Natural killer cell (primary cell): ENCODE data around the gene ESPL1. TPM values are rescaled to one million over a fixed set of nuclear protein-coding genes. Genes with fewer than 3 reads are reported as not detected.
A peak's percentile ranks its signal among the peaks of the same experiment; 100 is the strongest.

ENCODE experiments used
- ATAC-seq, 3 donors: fragments of 150-1000 bp in 2 of 3; fragments of 200-7000 bp in 1 of 3; cut with Tn5 transposase; 1 replicate in 1 of 3; 2 replicates in 2 of 3; pipeline ENCODE4 v1.10.0; 2021; ENCODE audit warnings: mild to moderate bottlenecking in 2 of 3, moderate library complexity in 2 of 3
- DNase-seq, 2 donors: peaks; one replicate each; pipeline versions ENCODE4 v3.0.0 to v3.0.0-alpha.2; 2013 to 2021; ENCODE audit warnings: mixed read lengths in 1 of 2
- H3K27ac ChIP-seq: one replicate; pipeline ENCODE4 v1.5.1; 2013; ENCODE audit warnings: mild to moderate bottlenecking, low read length
- H3K27me3 ChIP-seq: one replicate; pipeline ENCODE4 v1.6.1; 2013; ENCODE audit warnings: low read length; ENCODE audit not compliant: control insufficient read depth, insufficient read depth
- H3K36me3 ChIP-seq: one replicate; pipeline ENCODE4 v1.6.1; 2013; ENCODE audit warnings: low read length; ENCODE audit not compliant: control insufficient read depth, insufficient read depth
- H3K4me1 ChIP-seq: one replicate; pipeline ENCODE4 v1.6.1; 2013; ENCODE audit warnings: low read length; ENCODE audit not compliant: control insufficient read depth, insufficient read depth
- H3K4me3 ChIP-seq: one replicate; pipeline ENCODE4 v1.5.1; 2013; ENCODE audit warnings: low read length
- H3K9me3 ChIP-seq: one replicate; pipeline ENCODE4 v1.6.1; 2013; ENCODE audit warnings: low read length; ENCODE audit not compliant: control insufficient read depth, insufficient read depth
- H3K27ac Mint-ChIP-seq, 2 donors: one replicate each; pipeline ENCODE4 v1.8.0; 2022; ENCODE audit warnings: mild to moderate bottlenecking in 2 of 2, mixed read lengths in 2 of 2, moderate library complexity in 1 of 2
- H3K27me3 Mint-ChIP-seq, 2 donors: one replicate each; pipeline ENCODE4 v1.8.0; 2022; ENCODE audit warnings: low read depth in 2 of 2, mixed read lengths in 2 of 2
- H3K36me3 Mint-ChIP-seq: one replicate; pipeline ENCODE4 v1.8.0; 2022; ENCODE audit warnings: mixed read lengths
- H3K4me1 Mint-ChIP-seq, 2 donors: one replicate each; pipeline ENCODE4 v1.8.0; 2022; ENCODE audit warnings: mixed read lengths in 2 of 2
- H3K4me3 Mint-ChIP-seq: one replicate; pipeline ENCODE4 v1.8.0; 2022; ENCODE audit warnings: mild to moderate bottlenecking, moderate library complexity, mixed read lengths
- H3K9me3 Mint-ChIP-seq, 2 donors: one replicate each; pipeline ENCODE4 v1.8.0; 2022; ENCODE audit warnings: mixed read lengths in 2 of 2
- CTCF ChIP-seq: fragments of 200-600 bp; IDR thresholded peaks from one replicate; pipeline ENCODE4 v1.8.0; 2022; ENCODE audit warnings: antibody characterized with exemption
- WGBS: methylation state at CpG from one replicate; pipeline ENCODE4 v1.1.7; 2013; ENCODE audit warnings: missing lambda C conversion rate; ENCODE audit not compliant: insufficient coverage; 5-methylcytosine and 5-hydroxymethylcytosine counted together
- intact Hi-C: fragments of 100-400 bp; cut with micrococcal nuclease; formaldehyde crosslinking; loops from one replicate; pipeline ENCODE4 v1.14.2; 2022
- total RNA-seq, 4 donors: library from RNA; stranded (reverse); fragments of 120-200 nt in 1 of 4; gene quantifications; one replicate each; pipeline versions ENCODE4 v1.2.3 to v1.2.4, GENCODE V29; 2013 to 2022

Gene ESPL1
- total RNA-seq, 3 donors from 2014 or later (not counting 1 experiment from before 2014, with no cell fraction given) = 1.9 to 5.8 (median 3.1) TPM

- no peak overlapping the region for H3K27ac Mint-ChIP-seq
- Histone ChIP-seq H3K4me3 (no peak overlapping the region), H3K4me1 (no peaks in the 10 kb centered on the region), H3K9me3 (no peaks in the 10 kb centered on the region), H3K27me3 (peaks cover 2% of the 10 kb centered on the region), H3K36me3 (no peaks in the 10 kb centered on the region), H3K27ac (no peak overlapping the region)
- H3K27me3 Mint-ChIP-seq = peaks cover 8 to 15% of the 10 kb centered on the region in 2 donors
- intact Hi-C loops = no loop called here
- no peaks in the 10 kb centered on the region for H3K36me3 Mint-ChIP-seq
- H3K4me3 Mint-ChIP-seq = no peak overlapping the region
- TF ChIP-seq CTCF = no peak
- no peaks in the 10 kb centered on the region for H3K4me1 Mint-ChIP-seq
- DNase-seq (no peak), ATAC-seq (no peak)
- 93% methylated on average over 2 of the region's 3 CpGs for WGBS
- no peaks in the 10 kb centered on the region for H3K9me3 Mint-ChIP-seq
Observed at GRCh38 chr12:53245286-53245685, 22.8 kb upstream of the ESPL1 start.

- peak; percentile 64 to 85 for DNase-seq
- H3K36me3 ChIP-seq = peaks cover 10% of the 10 kb centered on the region
- H3K27me3 ChIP-seq = no peaks in the 10 kb centered on the region
- Mint-ChIP-seq H3K4me3 (peak overlapping the region; percentile 98), H3K36me3 (no peaks in the 10 kb centered on the region), H3K27ac (peak overlapping the region; percentile 84 to 88), H3K9me3 (no peaks in the 10 kb centered on the region), H3K4me1 (peaks cover 22 to 26% of the 10 kb centered on the region in 2 donors), H3K27me3 (no peaks in the 10 kb centered on the region)
- peaks cover 37% of the 10 kb centered on the region for H3K4me1 ChIP-seq
- TF ChIP-seq CTCF = peak; percentile 41
- H3K9me3 ChIP-seq = no peaks in the 10 kb centered on the region
- ATAC-seq = peak; percentile 90 to 91 (median 90)
- intact Hi-C loops = loop anchor here (1.0 kb wide), 3 partner anchors 17 to 92 kb away; partner anchors contain the start of gene ESPL1
- WGBS = under 1% methylated on average over 51 of the region's 51 CpGs
- peak overlapping the region; percentile 90 for H3K4me3 ChIP-seq
- H3K27ac ChIP-seq = peak overlapping the region; percentile 68
Observed at GRCh38 chr12:53251477-53252348, 16.4 kb upstream of the ESPL1 start.

GRCh38 chr12:53252349-53252916 lies 15.7 kb upstream of the ESPL1 start:
- H3K9me3 ChIP-seq = no peaks in the 10 kb centered on the region
- peak overlapping the region; percentile 98 for H3K4me3 Mint-ChIP-seq
- no peaks in the 10 kb centered on the region for H3K27me3 Mint-ChIP-seq
- peaks cover 10% of the 10 kb centered on the region for H3K36me3 ChIP-seq
- no peaks in the 10 kb centered on the region for H3K27me3 ChIP-seq
- ATAC-seq = no peak
- no peaks in the 10 kb centered on the region for H3K9me3 Mint-ChIP-seq
- 16% methylated on average over 17 of the region's 19 CpGs for WGBS
- peak overlapping the region; percentile 90 for H3K4me3 ChIP-seq
- no peak for TF ChIP-seq CTCF
- H3K36me3 Mint-ChIP-seq = no peaks in the 10 kb centered on the region
- DNase-seq = no peak
- peaks cover 22 to 26% of the 10 kb centered on the region in 2 donors for H3K4me1 Mint-ChIP-seq
- intact Hi-C loops = loop anchor here (1.0 kb wide), 1 partner anchor 16 kb away; the partner anchor contains the start of gene ESPL1
- peaks cover 37% of the 10 kb centered on the region for H3K4me1 ChIP-seq
- peak overlapping the region; percentile 84 to 88 for H3K27ac Mint-ChIP-seq
- peak overlapping the region; percentile 68 for H3K27ac ChIP-seq
